ENCODE results near the gene CSN1S1.
A peak's percentile ranks its signal among the peaks of the same experiment; 100 is the strongest.
"Not testable (repeated sequence)": the region's sequence is repeated elsewhere in the genome, so short reads cannot be mapped to it uniquely, and the experiment has no call there.

CSN1S1 gene, protein sequence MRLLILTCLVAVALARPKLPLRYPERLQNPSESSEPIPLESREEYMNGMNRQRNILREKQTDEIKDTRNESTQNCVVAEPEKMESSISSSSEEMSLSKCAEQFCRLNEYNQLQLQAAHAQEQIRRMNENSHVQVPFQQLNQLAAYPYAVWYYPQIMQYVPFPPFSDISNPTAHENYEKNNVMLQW

DNA sequence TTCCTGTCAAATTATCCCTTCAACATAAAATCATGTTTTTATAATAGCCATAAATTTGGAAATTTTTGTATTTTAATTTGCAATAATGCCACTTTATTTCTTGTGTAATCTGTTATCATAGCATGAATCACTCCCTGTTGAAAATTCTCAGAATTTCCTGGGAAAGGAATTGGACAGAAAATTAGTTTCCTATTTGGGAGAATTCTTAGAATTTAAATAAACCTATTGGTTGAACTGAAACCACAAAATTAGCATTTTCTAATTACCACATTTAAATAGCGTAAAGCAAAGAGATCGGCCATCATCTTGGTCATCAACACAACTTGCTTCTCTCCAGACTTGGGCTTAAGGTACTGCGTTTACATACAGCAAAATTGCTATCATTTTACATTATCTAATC is at the start of gene CSN1S1:
TSS of gene CSN1S1 (plus strand) at position 301 of the 400 bp plus-strand sequence. CDS start 1,488 bp downstream, outside the sequence.
- no peak for DNase-seq (ENCODE audit: low read depth)

DNA sequence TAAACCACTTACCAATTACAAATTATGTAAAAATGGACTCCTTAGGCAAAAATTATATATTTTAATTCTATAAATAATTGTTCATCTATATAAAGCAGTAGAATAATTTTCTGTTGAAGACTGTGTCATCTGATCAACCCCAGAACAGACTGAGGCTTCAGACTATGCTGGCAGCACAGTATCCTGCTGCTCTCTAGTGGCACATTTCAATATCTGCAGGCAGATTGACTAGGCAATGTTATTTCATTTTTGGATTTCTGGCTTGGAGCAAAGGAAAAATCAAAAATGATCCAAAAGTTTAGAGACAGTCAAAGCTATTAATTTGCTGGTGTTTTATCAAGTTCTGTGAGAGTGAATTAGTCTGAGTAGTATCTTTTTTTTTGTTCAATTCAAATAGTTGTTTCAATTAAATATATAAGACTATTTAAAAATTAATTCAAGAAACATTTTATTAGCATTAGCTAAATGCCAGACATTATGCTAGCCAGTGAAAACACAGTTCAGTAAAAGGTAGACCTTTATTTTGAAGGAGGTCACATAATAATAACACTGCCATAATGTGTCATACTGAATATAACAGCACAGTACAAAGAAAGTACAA is 49.6 kb upstream of the CSN1S1 start:
- DNase-seq (ENCODE audit: low read depth) = peak; percentile 30

DNA sequence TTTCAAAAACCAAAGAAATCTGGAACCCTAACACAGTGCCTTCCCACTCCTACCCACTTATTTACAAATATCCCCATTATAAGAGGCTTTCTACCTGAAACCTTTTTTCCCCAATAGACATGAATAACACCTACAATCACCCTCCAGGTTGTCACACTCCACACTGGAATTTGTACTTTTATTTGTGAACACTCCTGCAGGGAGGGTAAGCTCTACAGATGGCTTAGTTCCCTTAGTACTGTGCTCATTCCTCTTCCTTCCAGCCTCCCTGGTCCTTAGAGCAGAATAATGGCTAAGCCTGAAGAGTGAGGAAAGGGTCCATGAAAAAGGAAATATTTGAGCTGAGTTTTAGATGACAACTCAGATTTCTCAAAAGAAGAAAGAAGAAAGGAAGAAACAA is 48.7 kb upstream of the CSN1S1 start:
- no peak for DNase-seq (ENCODE audit: low read depth)

- peak; percentile 1 for DNase-seq (ENCODE audit: low read depth)
Observed at GRCh38 chr4:69888336-69888735, 42.5 kb upstream of the CSN1S1 start.

GRCh38 chr4:69894186-69894585 is 36.7 kb upstream of the CSN1S1 start:
- DNase-seq (ENCODE audit: low read depth) = no peak

GRCh38 chr4:69894721-69895120 is 36.1 kb upstream of the CSN1S1 start:
- DNase-seq (ENCODE audit: low read depth) = no peak

DNA sequence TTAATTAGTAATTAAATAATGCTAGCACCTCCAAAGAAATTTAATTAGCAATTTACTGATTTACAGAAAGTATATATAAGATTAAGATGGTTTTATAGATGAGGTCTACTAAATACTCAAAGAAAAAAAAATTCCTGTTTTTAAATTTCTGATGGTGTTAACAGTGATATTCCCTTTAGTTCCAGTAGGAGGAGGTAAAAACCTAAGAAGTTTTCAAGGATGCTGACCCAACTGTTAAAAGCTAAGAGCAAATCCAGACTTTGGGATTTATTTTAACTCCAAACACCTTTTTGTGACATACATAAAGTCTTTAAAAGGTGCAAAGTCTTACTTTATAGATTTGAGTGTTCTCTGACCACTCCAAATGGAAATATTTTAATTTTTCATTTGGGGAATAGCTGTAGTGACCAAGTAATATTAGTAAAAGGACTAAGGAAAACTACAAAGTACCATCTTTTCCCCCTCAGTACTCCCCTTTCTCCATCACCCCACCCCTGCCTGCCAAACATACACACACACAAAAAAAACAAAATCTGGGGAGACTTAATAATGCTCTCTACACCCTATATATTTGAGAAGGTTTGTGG is 34.2 kb upstream of the CSN1S1 start:
- peak; percentile 12 for DNase-seq (ENCODE audit: low read depth)

GRCh38 chr4:69907151-69907550 is 23.7 kb upstream of the CSN1S1 start:
- peak; percentile 16 for DNase-seq (ENCODE audit: low read depth)

DNA sequence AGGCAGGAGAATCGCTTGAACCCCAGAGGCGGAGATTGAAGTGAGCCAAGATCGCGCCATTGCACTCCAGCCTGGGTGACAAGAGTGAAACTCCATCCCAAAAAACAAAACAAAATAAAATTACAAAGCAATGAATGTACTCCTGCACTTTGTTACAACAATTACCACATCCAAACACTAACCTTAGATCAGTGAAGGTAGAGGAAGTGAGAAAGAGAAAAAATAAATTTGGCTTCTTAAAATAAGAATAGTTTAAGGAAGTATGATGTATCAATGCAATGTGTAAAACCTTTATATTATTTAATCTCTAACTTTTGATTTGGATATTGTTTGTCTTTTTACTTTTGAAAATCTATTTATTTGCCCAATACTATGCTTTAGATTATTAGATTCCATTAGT is 21.7 kb upstream of the CSN1S1 start:
- no peak for DNase-seq (ENCODE audit: low read depth)

DNA sequence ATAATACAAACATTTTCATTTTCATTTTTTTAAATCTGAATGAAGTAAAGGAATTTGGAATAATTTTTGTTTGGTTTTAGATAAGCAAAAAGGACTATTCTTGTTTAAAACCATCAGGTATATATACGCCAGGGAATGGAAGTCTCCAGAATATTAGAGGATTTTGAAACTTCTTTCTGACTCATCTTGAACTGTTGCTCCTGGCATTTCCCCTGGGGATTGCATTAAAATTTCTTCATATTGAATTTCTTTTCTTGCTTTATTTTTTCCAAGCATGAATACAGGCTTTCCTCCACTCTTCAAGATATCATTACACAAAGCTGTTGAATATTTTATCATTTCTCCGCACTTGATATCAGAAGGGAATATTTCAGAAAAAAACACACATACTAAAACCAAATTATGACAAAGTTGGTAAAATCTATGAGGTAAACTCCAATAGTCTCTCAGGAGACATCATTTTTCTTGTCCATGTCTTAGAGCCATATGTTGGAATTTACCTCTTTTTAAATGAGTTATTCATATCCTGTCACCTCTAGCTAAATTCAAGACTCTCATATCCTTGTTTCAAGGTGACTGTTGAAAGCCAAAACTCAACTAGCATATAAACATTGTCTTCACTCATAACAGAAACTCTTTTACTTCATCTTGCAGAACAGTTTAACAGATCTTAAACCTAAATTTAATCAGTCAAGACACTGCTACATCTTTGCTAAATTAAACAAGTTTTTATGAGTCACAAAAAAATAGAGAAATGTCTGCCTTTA is 20.7 kb upstream of the CSN1S1 start:
- peak; percentile 4 for DNase-seq (ENCODE audit: low read depth)

DNA sequence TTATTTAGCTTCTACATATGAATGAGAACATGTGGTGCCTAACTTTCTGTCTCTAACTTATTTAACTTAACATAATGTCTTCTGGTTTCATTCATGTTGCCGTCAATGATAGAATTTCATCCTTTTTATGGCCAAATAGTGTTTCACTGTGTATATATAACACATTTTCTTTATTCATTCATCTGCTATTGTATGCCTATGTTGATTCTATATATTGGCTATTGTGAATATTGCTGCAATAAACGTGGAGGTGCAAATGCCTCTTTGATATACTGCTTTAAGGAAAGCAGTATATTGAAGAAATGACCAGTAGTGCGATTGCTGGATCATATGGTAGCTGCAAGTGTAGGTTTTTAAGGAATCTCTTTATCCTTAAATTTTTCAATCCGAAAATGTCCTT is 10.0 kb upstream of the CSN1S1 start:
- DNase-seq (ENCODE audit: low read depth) = no peak

GRCh38 chr4:69923782-69924410 is 7.0 kb upstream of the CSN1S1 start:
- DNase-seq (ENCODE audit: low read depth) = not testable (repeated sequence)

GRCh38 chr4:69934150-69934549 is 3.3 kb downstream of the CSN1S1 start:
- no peak for DNase-seq (ENCODE audit: low read depth)

- DNase-seq (ENCODE audit: low read depth) = peak; percentile 2
Observed at GRCh38 chr4:69936566-69936965, 5.7 kb downstream of the CSN1S1 start.

DNA sequence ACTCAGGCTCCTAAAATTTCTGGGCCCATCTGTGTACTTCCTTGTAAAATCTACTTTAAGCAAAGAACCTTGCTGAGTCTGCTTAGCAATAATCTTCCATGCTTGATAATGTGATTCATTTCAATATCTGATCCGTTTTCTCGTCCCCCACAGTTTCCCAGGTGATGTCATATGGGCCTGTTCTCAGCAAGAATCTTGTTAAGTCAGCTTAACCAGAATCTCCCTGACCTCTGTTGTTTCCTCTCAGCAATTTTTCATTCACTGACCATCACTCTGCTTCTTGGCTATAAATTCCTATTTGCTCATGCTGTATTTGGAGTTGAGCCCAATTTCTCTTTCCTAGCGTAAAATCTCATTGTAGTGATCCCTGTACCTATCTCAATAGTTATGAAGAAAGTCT is 20.7 kb downstream of the CSN1S1 start:
- DNase-seq (ENCODE audit: low read depth) = no peak

GRCh38 chr4:69957209-69957608 is 26.3 kb downstream of the CSN1S1 start:
- DNase-seq (ENCODE audit: low read depth) = no peak

GRCh38 chr4:69965628-69966027 is 34.8 kb downstream of the CSN1S1 start, which contains the start of gene CSN2:
CSN2 (minus strand) TSS chr4:69965728; CDS start chr4:69960995, 4,733 bp downstream.
- DNase-seq (ENCODE audit: low read depth) = no peak

DNA sequence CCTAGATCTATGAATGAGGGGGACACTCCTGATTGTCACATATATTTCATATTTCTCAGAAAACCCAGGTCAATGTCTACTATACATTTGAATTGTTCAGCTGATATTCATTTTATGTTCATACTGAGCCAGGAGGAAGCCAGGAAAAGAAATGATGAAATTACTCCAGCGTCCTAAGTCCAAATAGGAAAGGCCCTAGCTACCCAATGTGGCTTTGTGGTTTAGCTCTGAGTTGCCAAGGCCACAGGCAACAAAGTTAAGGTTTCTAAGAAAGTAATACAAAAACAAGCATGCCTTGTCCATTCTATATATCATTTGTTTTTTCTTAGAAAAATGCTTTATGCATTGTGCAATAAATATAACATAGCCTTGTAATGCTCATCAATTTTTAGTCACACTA is 39.2 kb downstream of the CSN1S1 start:
- DNase-seq (ENCODE audit: low read depth) = no peak

DNA sequence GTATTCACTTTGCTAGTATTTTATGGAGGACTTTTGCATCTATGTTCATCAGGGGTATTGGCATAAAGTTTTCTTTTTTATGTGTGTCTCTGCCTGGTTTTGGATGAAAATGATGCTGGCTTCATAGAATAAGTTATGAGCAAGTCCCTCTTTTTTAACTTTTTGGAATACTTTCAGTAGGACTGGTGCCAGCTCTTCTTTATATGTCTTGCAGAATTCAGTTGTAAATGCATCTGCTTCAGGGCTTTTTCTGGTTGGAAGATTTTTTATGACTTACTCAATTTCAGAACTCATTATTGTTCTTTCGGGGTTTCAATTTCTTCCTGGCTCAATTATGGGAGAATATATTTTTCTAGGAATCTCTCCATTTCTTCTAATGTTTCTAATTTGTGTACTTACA is 43.8 kb downstream of the CSN1S1 start:
- no peak for DNase-seq (ENCODE audit: low read depth)

- DNase-seq (ENCODE audit: low read depth) = no peak
Observed at GRCh38 chr4:69977582-69977981, 46.7 kb downstream of the CSN1S1 start.

DNA sequence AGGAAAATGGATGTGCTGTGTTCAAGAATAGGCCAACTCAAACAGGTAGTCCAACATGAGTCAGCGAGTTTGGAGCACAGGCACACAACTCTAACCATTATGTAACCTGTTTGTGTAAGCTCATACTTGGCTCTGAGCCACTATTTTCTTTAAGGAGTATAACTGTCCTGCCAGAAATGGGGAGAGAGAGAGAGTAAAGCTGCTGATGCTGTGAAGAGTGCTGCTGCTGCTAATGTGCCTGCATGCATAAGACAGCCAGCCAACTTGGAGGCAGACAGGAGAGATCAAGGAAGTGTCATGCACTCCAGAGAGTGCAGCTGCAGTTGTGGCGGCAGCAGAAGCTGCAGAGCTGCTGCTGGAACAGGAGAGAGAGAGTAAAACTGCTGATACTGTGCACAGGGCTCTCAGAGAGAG is 53.2 kb downstream of the CSN1S1 start:
- no peak for DNase-seq (ENCODE audit: low read depth)

DNA sequence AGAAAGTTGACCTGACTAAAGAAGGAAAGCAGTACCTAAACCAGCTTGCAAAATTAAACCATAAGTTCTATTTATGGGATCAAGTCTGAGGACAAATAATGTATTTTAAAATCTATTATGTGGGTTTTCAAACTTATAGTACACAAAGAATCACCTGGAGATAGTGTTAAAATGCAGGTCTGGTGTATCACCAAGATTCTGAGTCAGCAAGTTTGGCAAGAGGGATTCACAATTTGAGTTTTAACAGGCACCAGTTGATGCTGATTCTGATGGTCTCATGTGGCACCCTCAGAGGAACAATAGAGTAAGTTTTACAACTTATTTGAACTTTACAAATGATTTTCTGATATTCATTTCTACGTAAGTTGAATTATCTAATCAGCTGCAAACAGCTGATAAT is 55.8 kb downstream of the CSN1S1 start:
- DNase-seq (ENCODE audit: low read depth) = no peak

Measured in ELR (cell line).